ENCODE results near the gene SLC30A3.

- TF ChIP-seq CTCF (IDR thresholded peaks at IDR 0.05), result peak; percentile 21 to 46 (median 41)
- TF ChIP-seq POLR2A (IDR thresholded peaks at IDR 0.05), result no peak
Observed at GRCh38 chr2:27264753-27265535, 2.1 kb upstream of the SLC30A3 start.

Measured in right lobe of liver (tissue), 4 donors.